SIG-M5 (cell line): Measurements from ENCODE around the gene GUF1.
"Not testable (repeated sequence)": the region's sequence is repeated elsewhere in the genome, so short reads cannot be mapped to it uniquely, and the experiment has no call there.

Source experiments
- DNase-seq: peaks from one replicate; lab custom pipeline; 2025; lab: John Stamatoyannopoulos, UW

Gene GUF1

DNA sequence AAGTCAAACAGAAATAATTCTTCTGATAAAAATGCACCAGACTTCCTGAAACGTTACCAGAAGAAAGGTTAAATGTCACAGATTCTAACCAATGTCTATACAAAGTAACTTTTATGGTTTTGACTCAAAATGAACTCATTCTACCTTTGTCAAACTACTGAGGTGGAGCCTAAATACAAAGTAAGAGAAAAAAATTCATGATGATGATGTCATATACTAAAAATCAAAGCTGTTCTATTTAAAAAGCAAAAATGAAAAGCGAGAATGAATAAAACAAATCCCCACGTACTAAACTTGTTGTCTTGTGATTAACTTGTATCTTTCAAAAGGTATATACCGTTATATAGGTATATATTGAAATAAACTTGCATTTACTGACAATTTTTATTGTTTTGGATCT, 26.5 kb downstream of the GUF1 start:
- no peak for DNase-seq

DNA sequence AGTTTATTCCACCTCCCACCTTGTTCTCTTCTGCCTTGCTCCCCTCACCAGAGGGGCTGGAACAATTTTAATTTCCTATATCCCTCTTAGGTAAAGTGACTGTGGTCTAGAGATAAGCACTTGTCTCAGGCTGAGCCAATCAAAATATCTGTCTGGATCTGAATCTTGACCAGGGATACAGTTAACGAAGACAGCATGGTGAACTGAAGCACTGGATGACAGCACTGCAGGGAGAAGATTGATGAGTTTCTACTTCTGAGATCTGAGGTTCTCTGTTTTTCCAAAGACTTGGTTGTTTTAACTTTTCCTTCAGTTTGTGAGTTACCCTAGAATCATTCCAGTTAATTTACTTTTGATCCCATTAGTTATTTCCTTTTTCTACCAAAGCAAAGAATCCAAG, 34.9 kb downstream of the GUF1 start:
- no peak for DNase-seq

GRCh38 chr4:44716597-44716996, 38.4 kb downstream of the GUF1 start:
- DNase-seq: no peak

GRCh38 chr4:44720371-44720770, 42.2 kb downstream of the GUF1 start:
- DNase-seq: no peak

- no peak for DNase-seq
Observed at GRCh38 chr4:44722001-44722400, 43.8 kb downstream of the GUF1 start.

GRCh38 chr4:44725166-44725565, 46.9 kb downstream of the GUF1 start:
- no peak for DNase-seq

GRCh38 chr4:44725726-44726037, 47.5 kb downstream of the GUF1 start:
- DNase-seq: no peak

- no peak for DNase-seq
Observed at GRCh38 chr4:44726038-44726871, 48.0 kb downstream of the GUF1 start, which contains the start of gene GNPDA2. Gene GNPDA2, minus strand, starts transcription at chr4:44726556. Its CDS starts 4,349 bp downstream, at chr4:44722207.

- DNase-seq: no peak
Observed at GRCh38 chr4:44727471-44727870, 49.3 kb downstream of the GUF1 start.

- not testable (repeated sequence) for DNase-seq
Observed at GRCh38 chr4:44728694-44729093, 50.5 kb downstream of the GUF1 start.

DNA sequence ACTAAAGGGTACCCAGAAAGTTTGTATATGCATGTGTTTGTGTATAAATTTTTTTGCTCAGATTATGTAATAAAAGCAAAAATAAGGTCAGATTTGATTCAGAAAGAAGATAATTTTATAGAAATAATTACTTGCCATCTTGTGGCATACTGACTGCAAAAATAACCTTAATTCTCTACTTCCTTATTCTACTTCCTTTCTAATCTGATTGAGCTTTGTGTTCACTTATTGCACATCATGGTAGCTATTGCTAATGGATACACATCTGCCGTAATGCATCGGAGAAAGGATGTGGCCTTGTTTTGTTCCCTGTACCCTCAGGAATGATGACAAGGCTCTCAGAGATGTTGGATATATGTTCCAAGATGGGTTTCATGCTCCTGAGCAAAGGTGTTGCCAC, 58.7 kb downstream of the GUF1 start:
- DNase-seq: no peak

- no peak for DNase-seq
Observed at GRCh38 chr4:44738615-44739014, 60.4 kb downstream of the GUF1 start.

- DNase-seq: no peak
Observed at GRCh38 chr4:44740201-44740600, 62.0 kb downstream of the GUF1 start.
